Calu3 (cell line): ENCODE data around the gene SDK2. TPM values are rescaled to one million over a fixed set of nuclear protein-coding genes. Genes with fewer than 3 reads are reported as not detected.

Experiments used
- BruUV-seq: library from RNA; stranded (reverse); fragments of 400-500 nt; replicated peaks from 2 replicates; lab custom pipeline; 2021; lab: Mats Ljungman, UMichigan
- CTCF ChIA-PET: fragments of 300-600 bp; sonication (Branson Sonifier 250); formaldehyde crosslinking; loops from one replicate; lab custom pipeline; 2022; ENCODE audit warnings: antibody characterized with exemption; lab: Charles Lee
- DNase-seq: peaks from one replicate; pipeline ENCODE4 v3.0.0; 2022
- H3K27ac Mint-ChIP-seq: one replicate; pipeline ENCODE4 v1.8.0; 2022; ENCODE audit warnings: mixed read lengths; ENCODE audit not compliant: unreplicated experiment
- H3K27me3 Mint-ChIP-seq: one replicate; pipeline ENCODE4 v1.8.0; 2022; ENCODE audit warnings: mixed read lengths; ENCODE audit not compliant: unreplicated experiment
- H3K36me3 Mint-ChIP-seq: one replicate; pipeline ENCODE4 v1.8.0; 2022; ENCODE audit warnings: mild to moderate bottlenecking, moderate library complexity, mixed read lengths; ENCODE audit not compliant: insufficient read depth, unreplicated experiment
- H3K4me1 Mint-ChIP-seq: one replicate; pipeline ENCODE4 v1.8.0; 2022; ENCODE audit warnings: mild to moderate bottlenecking, low read depth, mixed read lengths; ENCODE audit not compliant: unreplicated experiment
- H3K4me3 Mint-ChIP-seq: one replicate; pipeline ENCODE4 v1.8.0; 2022; ENCODE audit warnings: mild to moderate bottlenecking, low read depth, moderate library complexity, mixed read lengths; ENCODE audit not compliant: unreplicated experiment
- H3K9me3 Mint-ChIP-seq: one replicate; pipeline ENCODE4 v1.8.0; 2022; ENCODE audit warnings: low read depth, mixed read lengths; ENCODE audit not compliant: unreplicated experiment
- intact Hi-C: fragments of 100-400 bp; cut with micrococcal nuclease; formaldehyde crosslinking; loops from one replicate; pipeline ENCODE4 v1.10.0; 2022; ENCODE audit not compliant: unreplicated experiment
- total RNA-seq: library from RNA; stranded (reverse); gene quantifications from 2 replicates; pipeline ENCODE4 v1.2.3, GENCODE V29; 2022
- TF ChIP-seq, protein P1 (sequence below): fragments of 200-600 bp; IDR thresholded peaks from one replicate; pipeline ENCODE4 v1.8.0; 2022; ENCODE audit warnings: antibody characterized with exemption; ENCODE audit not compliant: unreplicated experiment

Gene SDK2
- total RNA-seq, 1 experiment from 2014 or later, result not detected

DNA sequence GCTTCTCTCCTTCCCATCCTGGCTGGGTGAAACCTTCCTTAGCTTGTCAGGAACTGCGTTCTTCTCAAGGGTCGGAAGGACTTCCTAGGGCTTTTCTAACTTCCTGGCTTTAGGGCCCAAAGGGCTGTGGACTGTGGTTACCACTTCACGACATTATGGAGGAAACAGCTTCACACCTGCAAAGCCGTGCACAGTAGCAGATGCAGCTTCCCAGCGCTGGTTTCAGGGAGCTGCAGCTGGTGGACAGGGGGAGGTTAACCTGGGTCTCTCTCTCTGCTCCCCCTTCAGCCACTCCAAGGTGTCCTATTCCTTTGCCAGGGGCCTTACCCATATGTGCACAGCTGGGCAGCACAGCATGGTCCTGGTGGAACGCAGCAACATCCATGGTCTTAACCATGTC, 176.6 kb downstream of the SDK2 start:
- CTCF ChIA-PET, result no interaction called here
- H3K36me3 Mint-ChIP-seq, result no peaks in the 10 kb centered on the region
- TF ChIP-seq, protein P1, sequence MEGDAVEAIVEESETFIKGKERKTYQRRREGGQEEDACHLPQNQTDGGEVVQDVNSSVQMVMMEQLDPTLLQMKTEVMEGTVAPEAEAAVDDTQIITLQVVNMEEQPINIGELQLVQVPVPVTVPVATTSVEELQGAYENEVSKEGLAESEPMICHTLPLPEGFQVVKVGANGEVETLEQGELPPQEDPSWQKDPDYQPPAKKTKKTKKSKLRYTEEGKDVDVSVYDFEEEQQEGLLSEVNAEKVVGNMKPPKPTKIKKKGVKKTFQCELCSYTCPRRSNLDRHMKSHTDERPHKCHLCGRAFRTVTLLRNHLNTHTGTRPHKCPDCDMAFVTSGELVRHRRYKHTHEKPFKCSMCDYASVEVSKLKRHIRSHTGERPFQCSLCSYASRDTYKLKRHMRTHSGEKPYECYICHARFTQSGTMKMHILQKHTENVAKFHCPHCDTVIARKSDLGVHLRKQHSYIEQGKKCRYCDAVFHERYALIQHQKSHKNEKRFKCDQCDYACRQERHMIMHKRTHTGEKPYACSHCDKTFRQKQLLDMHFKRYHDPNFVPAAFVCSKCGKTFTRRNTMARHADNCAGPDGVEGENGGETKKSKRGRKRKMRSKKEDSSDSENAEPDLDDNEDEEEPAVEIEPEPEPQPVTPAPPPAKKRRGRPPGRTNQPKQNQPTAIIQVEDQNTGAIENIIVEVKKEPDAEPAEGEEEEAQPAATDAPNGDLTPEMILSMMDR, result no peak
- BruUV-seq, result no TSS peak
- H3K27ac Mint-ChIP-seq, result no peak overlapping the region
- H3K4me1 Mint-ChIP-seq, result no peaks in the 10 kb centered on the region
- H3K4me3 Mint-ChIP-seq, result no peak overlapping the region
- intact Hi-C loops, result no loop called here
- peaks cover 33% of the 10 kb centered on the region for H3K27me3 Mint-ChIP-seq
- no peaks in the 10 kb centered on the region for H3K9me3 Mint-ChIP-seq
- DNase-seq, result no peak

DNA sequence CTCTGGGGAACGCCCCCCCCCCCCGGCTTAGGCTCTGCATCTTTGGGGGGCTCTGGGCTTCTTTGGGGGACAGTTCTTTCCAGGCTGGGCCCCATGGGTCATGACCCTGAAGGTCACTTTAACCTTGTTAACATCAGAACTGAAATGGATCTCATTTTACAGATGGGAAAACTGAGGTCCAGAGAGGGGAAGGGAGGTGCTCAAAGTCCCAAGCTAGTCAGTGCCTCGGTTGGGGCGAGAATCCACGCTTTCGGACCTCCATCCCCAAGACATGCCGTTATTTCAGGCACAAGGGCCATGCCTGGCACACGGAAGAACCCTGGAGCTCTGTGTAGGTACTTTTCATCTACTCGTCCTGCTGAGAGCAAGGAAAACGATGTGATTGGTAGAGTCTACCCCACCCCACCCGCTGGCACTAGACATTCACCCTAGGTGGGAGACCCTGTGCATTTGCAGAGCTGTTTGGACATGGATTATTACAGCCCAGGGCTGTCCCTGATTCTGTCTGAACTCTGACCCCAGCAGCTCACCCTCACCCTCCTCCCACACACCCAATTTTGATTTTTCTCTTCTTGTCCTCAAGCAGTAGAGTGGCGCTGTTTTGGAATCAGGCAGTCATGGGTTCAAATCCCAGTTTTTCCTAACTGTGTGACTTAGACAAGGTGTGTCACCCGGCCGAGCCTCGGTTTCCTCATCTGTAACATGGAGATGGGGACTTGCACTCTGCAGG, 177.4 kb downstream of the SDK2 start:
- no peaks in the 10 kb centered on the region for H3K9me3 Mint-ChIP-seq
- DNase-seq, result no peak
- TF ChIP-seq, protein P1, result no peak
- H3K27ac Mint-ChIP-seq, result no peak overlapping the region
- CTCF ChIA-PET, result no interaction called here
- no peaks in the 10 kb centered on the region for H3K4me1 Mint-ChIP-seq
- BruUV-seq, result no TSS peak
- H3K4me3 Mint-ChIP-seq, result no peak overlapping the region
- no peaks in the 10 kb centered on the region for H3K36me3 Mint-ChIP-seq
- intact Hi-C loops, result no loop called here
- H3K27me3 Mint-ChIP-seq, result peaks cover 33% of the 10 kb centered on the region

DNA sequence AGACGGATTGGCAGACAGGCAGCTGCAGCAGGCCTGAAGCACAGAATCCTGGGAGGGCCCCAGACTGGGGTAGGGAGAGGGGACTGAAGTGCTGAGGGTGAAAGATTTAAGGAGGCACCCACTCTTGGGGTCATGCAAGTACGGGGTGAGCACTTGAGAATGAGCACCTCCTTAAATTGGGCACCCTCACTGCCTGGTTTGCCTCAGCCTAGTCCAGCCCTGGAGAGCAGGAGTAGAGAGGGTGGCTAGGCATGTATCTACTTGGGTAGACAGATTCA, 178.4 kb downstream of the SDK2 start:
- Mint-ChIP-seq H3K27me3 (peaks cover 33% of the 10 kb centered on the region), H3K36me3 (no peaks in the 10 kb centered on the region), H3K4me3 (no peak overlapping the region), H3K27ac (no peak overlapping the region), H3K4me1 (no peaks in the 10 kb centered on the region), H3K9me3 (no peaks in the 10 kb centered on the region)
- no peak for DNase-seq
- intact Hi-C loops, result no loop called here
- TF ChIP-seq, protein P1, result no peak
- CTCF ChIA-PET, result no interaction called here
- BruUV-seq, result no TSS peak

DNA sequence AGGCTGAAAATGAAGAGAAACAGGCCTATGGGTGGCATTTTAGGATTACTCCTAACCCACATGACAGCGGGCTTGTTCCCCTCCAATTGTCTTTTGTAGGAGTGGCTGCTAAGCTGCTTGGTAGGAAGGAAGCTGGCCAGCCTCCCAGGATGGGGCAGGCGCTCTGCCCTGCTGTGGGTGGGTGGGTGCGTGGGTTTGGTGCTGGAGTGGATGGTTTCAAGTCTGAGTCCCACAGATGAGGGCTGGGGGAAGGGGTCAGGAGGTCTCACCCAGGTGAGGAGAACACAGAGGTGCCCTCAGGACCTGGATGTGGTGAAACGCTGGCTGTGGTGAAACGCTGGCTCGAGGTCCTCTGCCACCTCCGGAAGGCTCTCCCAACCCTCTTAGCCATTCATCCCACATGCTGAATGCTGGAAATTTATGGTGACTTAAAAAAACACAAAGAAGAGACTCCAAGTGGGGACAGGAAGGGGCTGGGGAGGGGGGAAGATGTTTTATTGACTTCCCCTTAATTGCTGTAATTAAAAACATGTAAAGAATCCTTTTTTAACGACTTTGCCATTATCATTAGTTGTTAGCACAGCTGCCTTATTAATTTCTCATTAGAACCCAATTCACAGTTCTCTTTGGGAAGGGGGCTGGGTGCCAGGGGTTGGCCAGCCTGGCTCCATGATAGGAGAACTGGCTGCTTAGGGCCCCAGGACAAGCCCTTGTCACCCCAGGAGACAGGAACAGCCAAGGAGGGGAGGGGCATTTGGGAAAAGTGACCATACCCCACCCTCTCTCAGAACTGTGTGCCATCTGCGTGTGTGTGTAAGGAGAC, 178.9 kb downstream of the SDK2 start:
- BruUV-seq, result no TSS peak
- Mint-ChIP-seq H3K4me1 (no peaks in the 10 kb centered on the region), H3K27ac (no peak overlapping the region), H3K36me3 (no peaks in the 10 kb centered on the region), H3K27me3 (peaks cover 33% of the 10 kb centered on the region), H3K9me3 (no peaks in the 10 kb centered on the region), H3K4me3 (no peak overlapping the region)
- intact Hi-C loops, result no loop called here
- CTCF ChIA-PET, result no interaction called here
- TF ChIP-seq, protein P1, result no peak
- DNase-seq, result no peak
